ENCODE results near the gene ZNF837.

GRCh38 chr19:58325311-58326022 is 55.4 kb downstream of the ZNF837 start:
- TF ChIP-seq EZH2 (IDR thresholded peaks at IDR 0.05; ENCODE audit: low read depth), result no peak
- TF ChIP-seq, protein P1, sequence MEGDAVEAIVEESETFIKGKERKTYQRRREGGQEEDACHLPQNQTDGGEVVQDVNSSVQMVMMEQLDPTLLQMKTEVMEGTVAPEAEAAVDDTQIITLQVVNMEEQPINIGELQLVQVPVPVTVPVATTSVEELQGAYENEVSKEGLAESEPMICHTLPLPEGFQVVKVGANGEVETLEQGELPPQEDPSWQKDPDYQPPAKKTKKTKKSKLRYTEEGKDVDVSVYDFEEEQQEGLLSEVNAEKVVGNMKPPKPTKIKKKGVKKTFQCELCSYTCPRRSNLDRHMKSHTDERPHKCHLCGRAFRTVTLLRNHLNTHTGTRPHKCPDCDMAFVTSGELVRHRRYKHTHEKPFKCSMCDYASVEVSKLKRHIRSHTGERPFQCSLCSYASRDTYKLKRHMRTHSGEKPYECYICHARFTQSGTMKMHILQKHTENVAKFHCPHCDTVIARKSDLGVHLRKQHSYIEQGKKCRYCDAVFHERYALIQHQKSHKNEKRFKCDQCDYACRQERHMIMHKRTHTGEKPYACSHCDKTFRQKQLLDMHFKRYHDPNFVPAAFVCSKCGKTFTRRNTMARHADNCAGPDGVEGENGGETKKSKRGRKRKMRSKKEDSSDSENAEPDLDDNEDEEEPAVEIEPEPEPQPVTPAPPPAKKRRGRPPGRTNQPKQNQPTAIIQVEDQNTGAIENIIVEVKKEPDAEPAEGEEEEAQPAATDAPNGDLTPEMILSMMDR (conservative IDR thresholded peaks at IDR 0.05), result no peak

Measured in PC-9 (cell line).